Parathyroid adenoma (tissue), 2 donors: ENCODE measurements around the gene IRF7.

Experiments used
- H2AFZ ChIP-seq: fragments of 300-600 bp; sonication (generic); one replicate; pipeline ENCODE4 v1.7.0; 2017; ENCODE audit warnings: antibody characterized with exemption, mild to moderate bottlenecking
- H3K27ac ChIP-seq: fragments of 300-600 bp; sonication (generic); one replicate; pipeline ENCODE4 v1.7.0; 2017
- H3K27me3 ChIP-seq: fragments of 300-600 bp; sonication (generic); one replicate; pipeline ENCODE4 v1.7.0; 2017; ENCODE audit warnings: low read length; ENCODE audit not compliant: control insufficient read depth, insufficient read depth
- H3K36me3 ChIP-seq: fragments of 300-600 bp; sonication (generic); one replicate; pipeline ENCODE4 v1.7.0; 2017; ENCODE audit warnings: low read length; ENCODE audit not compliant: control insufficient read depth, insufficient read depth
- H3K4me1 ChIP-seq: fragments of 300-600 bp; sonication (generic); one replicate; pipeline ENCODE4 v1.7.0; 2017; ENCODE audit warnings: control low read depth
- H3K4me2 ChIP-seq: fragments of 300-600 bp; sonication (generic); one replicate; pipeline ENCODE4 v1.7.0; 2017; ENCODE audit warnings: low read length
- H3K4me3 ChIP-seq: fragments of 300-600 bp; sonication (generic); one replicate; pipeline ENCODE4 v1.7.0; 2017; ENCODE audit warnings: low read depth, low read length
- H3K79me2 ChIP-seq: fragments of 300-600 bp; sonication (generic); one replicate; pipeline ENCODE4 v1.7.0; 2017; ENCODE audit warnings: control low read depth
- H3K9ac ChIP-seq: fragments of 300-600 bp; sonication (generic); one replicate; pipeline ENCODE4 v1.7.0; 2017; ENCODE audit warnings: mild to moderate bottlenecking
- H3K9me3 ChIP-seq: fragments of 300-600 bp; sonication (generic); one replicate; pipeline ENCODE4 v1.7.0; 2017; ENCODE audit warnings: low read length; ENCODE audit not compliant: control insufficient read depth
- TF ChIP-seq, protein P1 (sequence below): fragments of 300-600 bp; sonication (generic); IDR thresholded peaks from one replicate; pipeline ENCODE4 v1.7.0; 2017; ENCODE audit warnings: antibody characterized with exemption, mild to moderate bottlenecking
- donor health status: primary hyperparathyroidism.

IRF7 gene

DNA sequence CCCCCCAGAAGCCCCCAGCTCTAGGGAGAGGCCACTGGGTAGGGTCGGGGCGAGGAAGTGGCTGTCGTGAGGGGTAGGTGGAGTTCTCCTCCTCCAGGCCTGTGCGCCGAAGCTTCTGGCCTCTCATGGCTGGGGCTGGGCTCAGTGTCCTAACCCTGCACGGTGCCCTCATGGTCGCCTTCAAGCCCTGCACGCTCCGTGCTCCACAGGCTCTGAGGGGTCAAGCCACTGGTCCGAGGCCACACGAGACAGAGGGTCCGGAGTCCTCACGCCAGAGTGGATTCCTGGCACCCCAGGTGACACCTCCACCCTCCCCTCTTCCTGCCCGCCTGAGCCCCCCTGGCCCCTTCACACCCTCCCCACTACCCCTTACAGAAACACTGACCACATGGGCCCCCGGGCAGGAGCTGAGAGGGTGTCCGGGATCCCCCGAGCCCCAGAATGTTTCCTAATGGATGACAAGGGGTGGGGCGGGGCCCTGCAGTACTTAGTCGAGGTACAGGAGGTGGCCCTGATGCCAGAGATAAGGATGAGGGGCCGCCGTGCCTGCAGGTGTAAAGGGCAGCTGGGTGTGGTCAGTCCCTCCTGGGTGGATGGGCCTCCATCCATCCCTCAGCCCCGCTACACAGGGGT, 10.0 kb upstream of the IRF7 start:
- TF ChIP-seq, protein P1, sequence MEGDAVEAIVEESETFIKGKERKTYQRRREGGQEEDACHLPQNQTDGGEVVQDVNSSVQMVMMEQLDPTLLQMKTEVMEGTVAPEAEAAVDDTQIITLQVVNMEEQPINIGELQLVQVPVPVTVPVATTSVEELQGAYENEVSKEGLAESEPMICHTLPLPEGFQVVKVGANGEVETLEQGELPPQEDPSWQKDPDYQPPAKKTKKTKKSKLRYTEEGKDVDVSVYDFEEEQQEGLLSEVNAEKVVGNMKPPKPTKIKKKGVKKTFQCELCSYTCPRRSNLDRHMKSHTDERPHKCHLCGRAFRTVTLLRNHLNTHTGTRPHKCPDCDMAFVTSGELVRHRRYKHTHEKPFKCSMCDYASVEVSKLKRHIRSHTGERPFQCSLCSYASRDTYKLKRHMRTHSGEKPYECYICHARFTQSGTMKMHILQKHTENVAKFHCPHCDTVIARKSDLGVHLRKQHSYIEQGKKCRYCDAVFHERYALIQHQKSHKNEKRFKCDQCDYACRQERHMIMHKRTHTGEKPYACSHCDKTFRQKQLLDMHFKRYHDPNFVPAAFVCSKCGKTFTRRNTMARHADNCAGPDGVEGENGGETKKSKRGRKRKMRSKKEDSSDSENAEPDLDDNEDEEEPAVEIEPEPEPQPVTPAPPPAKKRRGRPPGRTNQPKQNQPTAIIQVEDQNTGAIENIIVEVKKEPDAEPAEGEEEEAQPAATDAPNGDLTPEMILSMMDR, result no peak
- Histone ChIP-seq H3K9ac (no peak overlapping the region), H3K4me2 (no peak overlapping the region), H2AFZ (no peak overlapping the region), H3K27me3 (no peaks in the 10 kb centered on the region), H3K27ac (no peak overlapping the region), H3K4me1 (no peaks in the 10 kb centered on the region), H3K36me3 (no peaks in the 10 kb centered on the region), H3K9me3 (no peaks in the 10 kb centered on the region), H3K79me2 (no peaks in the 10 kb centered on the region), H3K4me3 (no peak overlapping the region)

DNA sequence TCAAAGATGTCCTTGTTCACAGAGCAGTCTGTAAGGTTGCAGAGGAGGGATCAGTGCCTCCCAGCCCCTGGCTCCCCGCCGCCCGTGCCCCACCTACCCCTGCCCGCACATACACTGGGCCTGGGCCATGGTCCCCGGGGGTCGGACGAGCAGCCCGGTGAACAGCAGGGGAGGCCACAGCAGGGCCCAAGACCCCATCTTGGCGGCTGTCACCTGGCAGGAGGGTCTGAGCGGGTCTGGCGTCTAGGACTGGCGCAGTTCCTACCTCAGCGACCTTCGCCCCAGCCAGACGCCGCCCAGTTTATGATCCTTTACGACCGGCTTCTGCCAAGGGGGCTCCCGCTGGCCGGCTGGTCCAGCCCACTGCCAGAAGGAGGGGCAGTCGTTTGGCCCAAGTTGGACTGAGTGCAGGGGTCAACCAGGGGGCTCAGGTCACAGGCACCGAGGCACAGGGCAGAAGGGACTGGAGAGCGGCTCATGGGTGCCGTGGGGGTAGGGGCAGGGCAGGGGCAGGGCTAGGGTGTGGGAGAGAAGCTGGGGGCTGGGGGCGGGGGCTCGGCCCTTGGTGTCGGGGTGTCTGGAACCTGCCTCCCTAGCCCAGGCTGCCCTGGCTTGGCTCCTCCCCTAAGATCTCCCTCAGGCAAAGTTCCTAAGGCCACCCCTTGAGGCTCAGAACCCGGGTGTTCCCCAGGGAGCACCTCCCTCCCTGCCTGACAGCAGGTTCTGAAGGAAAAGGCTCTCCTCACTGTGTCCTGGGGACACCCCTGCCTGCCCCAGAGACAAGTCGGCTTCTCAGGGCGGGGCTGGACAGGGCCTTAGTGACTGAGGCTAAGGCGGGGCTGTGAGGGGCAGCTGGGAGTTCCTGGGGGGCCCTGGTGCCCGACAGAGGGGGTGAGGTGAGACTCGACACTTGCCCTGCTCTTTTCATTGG, 9.2 kb upstream of the IRF7 start, which contains the start of gene CDHR5:
CDHR5 (minus strand) TSS at position 251 of the 931 bp plus-strand sequence; CDS start at position 198, 53 bp downstream.
- H3K4me1 ChIP-seq, result no peaks in the 10 kb centered on the region
- H3K9me3 ChIP-seq, result no peaks in the 10 kb centered on the region
- no peaks in the 10 kb centered on the region for H3K79me2 ChIP-seq
- H3K36me3 ChIP-seq, result no peaks in the 10 kb centered on the region
- H3K4me3 ChIP-seq, result no peak within 1 kb of the TSS
- no peak within 1 kb of the TSS for H3K9ac ChIP-seq
- H3K27ac ChIP-seq, result no peak within 1 kb of the TSS
- H3K27me3 ChIP-seq, result no peaks in the 10 kb centered on the region
- no peak within 1 kb of the TSS for H2AFZ ChIP-seq
- no peak within 1 kb of the TSS for H3K4me2 ChIP-seq
- TF ChIP-seq, protein P1, result no peak

DNA sequence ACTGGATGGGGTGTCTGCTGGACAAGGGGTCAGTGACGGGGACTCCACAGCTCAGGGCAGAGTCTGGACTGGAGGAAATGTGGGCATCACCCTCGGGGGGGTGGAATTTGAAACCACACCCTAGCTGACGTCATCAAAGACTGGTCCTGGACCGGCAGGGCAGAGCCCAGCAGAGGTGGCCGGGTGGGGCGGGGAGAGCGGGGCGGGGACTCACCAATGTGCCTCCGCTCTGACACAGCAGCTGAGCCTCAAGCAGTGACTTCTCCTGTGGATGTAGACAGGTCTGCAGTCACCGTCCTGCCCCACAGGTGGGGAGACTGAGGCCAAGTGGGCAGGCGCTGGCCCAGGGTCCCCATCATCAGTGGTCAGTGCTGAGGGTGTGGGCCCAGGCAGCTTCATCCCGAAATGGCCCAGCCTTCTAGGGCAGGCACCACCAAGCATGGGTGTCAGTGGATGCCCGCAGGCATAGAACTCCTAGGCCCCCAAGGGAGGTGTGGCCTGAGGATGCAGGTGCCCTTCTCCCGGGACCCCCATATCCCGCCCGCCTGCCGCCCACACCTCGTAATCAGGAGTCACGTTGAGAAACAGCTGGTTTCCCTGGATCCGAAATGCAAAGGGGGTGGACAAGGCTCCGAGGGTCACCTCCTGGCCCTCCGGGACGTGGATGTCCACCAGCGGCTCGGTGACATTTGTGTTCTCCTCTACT, 8.4 kb upstream of the IRF7 start:
- H3K9ac ChIP-seq, result no peak overlapping the region
- H3K27ac ChIP-seq, result no peak overlapping the region
- H3K36me3 ChIP-seq, result no peaks in the 10 kb centered on the region
- no peaks in the 10 kb centered on the region for H3K9me3 ChIP-seq
- H3K4me3 ChIP-seq, result no peak overlapping the region
- TF ChIP-seq, protein P1, result no peak
- H2AFZ ChIP-seq, result no peak overlapping the region
- H3K27me3 ChIP-seq, result no peaks in the 10 kb centered on the region
- no peaks in the 10 kb centered on the region for H3K79me2 ChIP-seq
- H3K4me1 ChIP-seq, result no peaks in the 10 kb centered on the region
- no peak overlapping the region for H3K4me2 ChIP-seq

DNA sequence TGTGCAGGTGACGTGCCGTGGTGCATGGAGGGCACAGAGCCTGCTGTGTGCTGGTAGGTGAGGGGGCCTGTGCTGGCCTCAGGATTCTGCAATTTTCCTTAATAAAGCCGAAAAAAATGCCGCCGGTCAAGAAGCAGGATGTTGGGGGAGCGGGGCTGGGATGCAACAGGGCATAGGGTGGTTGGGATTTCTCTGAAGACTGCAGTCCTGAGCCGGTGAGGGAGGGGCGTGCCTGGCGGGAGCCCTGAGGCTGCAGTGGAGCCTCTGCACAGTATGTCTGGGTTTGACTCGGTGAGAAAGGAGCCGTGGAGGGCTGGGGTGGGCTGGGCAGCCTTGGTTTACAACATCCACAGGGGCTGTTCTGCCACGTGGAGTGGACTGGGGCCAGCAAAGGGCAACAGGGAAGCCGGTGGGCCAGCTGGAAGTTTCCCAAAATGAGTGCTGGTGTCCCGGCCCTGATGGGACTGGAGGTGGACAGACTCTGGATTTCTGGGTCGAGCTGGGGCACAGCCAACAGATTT, 7.7 kb upstream of the IRF7 start:
- no peaks in the 10 kb centered on the region for H3K27me3 ChIP-seq
- H3K4me2 ChIP-seq, result no peak overlapping the region
- H3K4me3 ChIP-seq, result no peak overlapping the region
- no peak overlapping the region for H2AFZ ChIP-seq
- no peak overlapping the region for H3K9ac ChIP-seq
- no peaks in the 10 kb centered on the region for H3K9me3 ChIP-seq
- H3K27ac ChIP-seq, result no peak overlapping the region
- TF ChIP-seq, protein P1, result no peak
- H3K79me2 ChIP-seq, result no peaks in the 10 kb centered on the region
- H3K4me1 ChIP-seq, result no peaks in the 10 kb centered on the region
- no peaks in the 10 kb centered on the region for H3K36me3 ChIP-seq
